GM21360 (cell line): Measurements from ENCODE around the gene PLA2G6.
"Not testable (repeated sequence)": the region's sequence is repeated elsewhere in the genome, so short reads cannot be mapped to it uniquely, and the experiment has no call there.

ENCODE experiments used
- ATAC-seq: cut with Tn5 transposase; IDR thresholded peaks from one replicate; pipeline ENCODE4 v1.9.1; 2021; ENCODE audit warnings: mild to moderate bottlenecking, moderate library complexity; ENCODE audit not compliant: unreplicated experiment

The PLA2G6 gene

GRCh38 chr22:38171927-38172831 lies 9.5 kb downstream of the PLA2G6 start:
- ATAC-seq: no peak

- no peak for ATAC-seq
These were observed 11.2 kb downstream of the PLA2G6 start for GRCh38 chr22:38170469-38170868.

GRCh38 chr22:38169116-38169515 lies 12.5 kb downstream of the PLA2G6 start:
- no peak for ATAC-seq

GRCh38 chr22:38167988-38168407 lies 13.6 kb downstream of the PLA2G6 start:
- no peak for ATAC-seq

GRCh38 chr22:38165922-38166593 lies 15.6 kb downstream of the PLA2G6 start:
- no peak for ATAC-seq

- no peak for ATAC-seq
These were observed 17.1 kb downstream of the PLA2G6 start for GRCh38 chr22:38164551-38164918.

GRCh38 chr22:38163844-38164550 lies 17.6 kb downstream of the PLA2G6 start:
- ATAC-seq: no peak

GRCh38 chr22:38162881-38163843 lies 18.5 kb downstream of the PLA2G6 start:
- ATAC-seq: no peak

- no peak for ATAC-seq
These were observed 25.9 kb downstream of the PLA2G6 start for GRCh38 chr22:38155703-38156102.

GRCh38 chr22:38154563-38154915 lies 27.1 kb downstream of the PLA2G6 start:
- ATAC-seq: not testable (repeated sequence)

GRCh38 chr22:38153821-38154562 lies 27.6 kb downstream of the PLA2G6 start:
- ATAC-seq: no peak

GRCh38 chr22:38151126-38151500 lies 30.5 kb downstream of the PLA2G6 start:
- ATAC-seq: no peak

- no peak for ATAC-seq
These were observed 33.4 kb downstream of the PLA2G6 start for GRCh38 chr22:38148245-38148644.

GRCh38 chr22:38146166-38146565 lies 35.5 kb downstream of the PLA2G6 start:
- not testable (repeated sequence) for ATAC-seq

- no peak for ATAC-seq
These were observed 37.6 kb downstream of the PLA2G6 start for GRCh38 chr22:38144025-38144405.

GRCh38 chr22:38142606-38143005 lies 39.0 kb downstream of the PLA2G6 start:
- ATAC-seq: no peak

- no peak for ATAC-seq
These were observed 40.2 kb downstream of the PLA2G6 start for GRCh38 chr22:38141217-38141973.

- no peak for ATAC-seq
These were observed 41.7 kb downstream of the PLA2G6 start for GRCh38 chr22:38139901-38140300.

- ATAC-seq: no peak
These were observed 42.7 kb downstream of the PLA2G6 start for GRCh38 chr22:38138961-38139360.
